HEK293 (cell line): Measurements from ENCODE around the gene ARHGAP8.

Source experiments
- TCF7L2 ChIP-seq: IDR thresholded peaks from 2 replicates; pipeline ENCODE4 v1.6.1; 2011; ENCODE audit warnings: low read depth, mild to moderate bottlenecking, inconsistent platforms, low read length, moderate library complexity, borderline replicate concordance
- YY1 ChIP-seq: fragments of 450-650 bp; formaldehyde crosslinking; IDR thresholded peaks from 2 replicates; pipeline ENCODE4 v1.5.1; 2018; ENCODE audit warnings: missing biosample characterization, missing genetic modification characterization
- ZNF776 ChIP-seq: fragments of 450-650 bp; formaldehyde crosslinking; IDR thresholded peaks from 2 replicates; pipeline ENCODE4 v1.5.0; 2017; ENCODE audit warnings: missing biosample characterization, missing genetic modification characterization, borderline replicate concordance
- TF ChIP-seq, protein P1 (sequence below): fragments of 450-650 bp; formaldehyde crosslinking; IDR thresholded peaks from 2 replicates; pipeline ENCODE4 v1.5.1; 2016; ENCODE audit warnings: missing biosample characterization, missing genetic modification characterization

DNA sequence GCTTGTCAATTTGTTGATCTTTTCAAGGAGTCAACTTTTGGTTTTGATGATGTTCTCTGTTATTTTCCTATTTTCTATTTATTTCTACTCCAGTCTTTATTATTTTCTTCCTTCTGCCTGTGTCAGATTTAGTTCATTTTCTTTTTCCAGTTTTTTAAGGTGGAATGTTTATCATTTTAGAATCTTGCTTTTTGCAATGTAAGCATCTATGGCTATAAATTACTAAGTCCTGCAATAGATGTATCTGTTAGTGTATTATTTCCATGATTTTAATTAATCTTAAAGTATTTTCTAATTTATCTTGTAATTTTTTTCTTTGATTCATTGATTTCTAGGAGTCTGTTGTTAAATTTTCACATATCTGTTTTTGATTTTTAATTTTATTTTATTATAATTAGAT, 81.7 kb downstream of the ARHGAP8 start:
- no peak for TF ChIP-seq TCF7L2
- TF ChIP-seq, protein P1, sequence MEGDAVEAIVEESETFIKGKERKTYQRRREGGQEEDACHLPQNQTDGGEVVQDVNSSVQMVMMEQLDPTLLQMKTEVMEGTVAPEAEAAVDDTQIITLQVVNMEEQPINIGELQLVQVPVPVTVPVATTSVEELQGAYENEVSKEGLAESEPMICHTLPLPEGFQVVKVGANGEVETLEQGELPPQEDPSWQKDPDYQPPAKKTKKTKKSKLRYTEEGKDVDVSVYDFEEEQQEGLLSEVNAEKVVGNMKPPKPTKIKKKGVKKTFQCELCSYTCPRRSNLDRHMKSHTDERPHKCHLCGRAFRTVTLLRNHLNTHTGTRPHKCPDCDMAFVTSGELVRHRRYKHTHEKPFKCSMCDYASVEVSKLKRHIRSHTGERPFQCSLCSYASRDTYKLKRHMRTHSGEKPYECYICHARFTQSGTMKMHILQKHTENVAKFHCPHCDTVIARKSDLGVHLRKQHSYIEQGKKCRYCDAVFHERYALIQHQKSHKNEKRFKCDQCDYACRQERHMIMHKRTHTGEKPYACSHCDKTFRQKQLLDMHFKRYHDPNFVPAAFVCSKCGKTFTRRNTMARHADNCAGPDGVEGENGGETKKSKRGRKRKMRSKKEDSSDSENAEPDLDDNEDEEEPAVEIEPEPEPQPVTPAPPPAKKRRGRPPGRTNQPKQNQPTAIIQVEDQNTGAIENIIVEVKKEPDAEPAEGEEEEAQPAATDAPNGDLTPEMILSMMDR, result no peak
- TF ChIP-seq ZNF776 (tag by site-specific recombination), result no peak
- no peak for TF ChIP-seq YY1 (tag by site-specific recombination)
